ACHN (cell line): ENCODE measurements around the gene TEX2.
A peak's percentile ranks its signal among the peaks of the same experiment; 100 is the strongest.
"Not testable (repeated sequence)": the region's sequence is repeated elsewhere in the genome, so short reads cannot be mapped to it uniquely, and the experiment has no call there.

Source experiments
- DNase-seq: peaks from one replicate; pipeline ENCODE4 v3.0.0-alpha.2; 2015
- in situ Hi-C: cut with HindIII; loops from 2 replicates; pipeline ENCODE4 v1.10.0; 2017; ENCODE audit warnings: low sequenced_read_pairs, low pct_ligation_motif_present, low pct_unique_long_range_greater_than_20kb

Gene TEX2

DNA sequence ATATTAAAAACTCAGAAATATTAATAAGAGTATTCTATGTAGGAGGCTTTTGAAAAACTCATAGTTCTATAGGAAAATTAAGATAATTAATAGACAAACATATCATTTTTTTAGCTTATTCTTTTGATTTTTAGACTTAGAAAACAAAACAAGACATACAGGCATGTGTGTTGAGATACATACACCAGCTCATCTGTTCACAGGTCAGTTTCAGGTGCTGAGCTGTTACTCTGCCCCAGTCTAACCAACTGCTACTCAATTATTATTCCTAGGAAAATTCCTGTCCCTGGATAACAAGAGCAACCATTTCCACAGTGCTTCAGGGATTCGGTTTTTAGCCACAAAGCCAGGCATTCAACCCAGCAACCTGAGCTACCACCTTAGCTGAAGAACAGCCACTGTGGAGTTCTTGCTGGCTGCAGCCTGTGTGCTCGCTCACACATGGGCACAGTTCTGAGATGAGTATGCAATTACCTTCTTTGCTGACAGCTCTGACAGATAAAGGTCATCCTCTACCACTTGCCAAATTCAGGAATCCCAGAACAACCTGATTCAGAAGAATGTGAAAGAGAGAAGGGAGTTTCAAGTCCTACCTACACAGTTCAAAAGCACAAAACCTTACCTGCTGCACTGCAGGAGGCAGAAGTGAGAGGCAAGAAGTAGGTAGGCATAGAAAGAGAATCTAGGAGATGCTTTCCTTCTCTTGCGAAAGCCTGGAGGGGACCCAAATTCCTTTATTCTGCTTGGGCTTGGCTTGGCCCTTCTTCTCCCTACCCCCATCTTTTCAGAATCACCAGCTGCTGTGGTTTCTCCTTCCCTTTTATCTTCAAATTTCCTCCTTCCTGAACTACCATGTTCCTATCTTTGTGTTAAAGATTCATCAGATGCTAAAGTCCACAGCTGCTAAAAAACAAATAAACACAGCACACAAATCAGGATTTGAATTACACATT lies 62.7 kb downstream of the TEX2 start:
- no peak for DNase-seq
- in situ Hi-C loops: no loop called here

DNA sequence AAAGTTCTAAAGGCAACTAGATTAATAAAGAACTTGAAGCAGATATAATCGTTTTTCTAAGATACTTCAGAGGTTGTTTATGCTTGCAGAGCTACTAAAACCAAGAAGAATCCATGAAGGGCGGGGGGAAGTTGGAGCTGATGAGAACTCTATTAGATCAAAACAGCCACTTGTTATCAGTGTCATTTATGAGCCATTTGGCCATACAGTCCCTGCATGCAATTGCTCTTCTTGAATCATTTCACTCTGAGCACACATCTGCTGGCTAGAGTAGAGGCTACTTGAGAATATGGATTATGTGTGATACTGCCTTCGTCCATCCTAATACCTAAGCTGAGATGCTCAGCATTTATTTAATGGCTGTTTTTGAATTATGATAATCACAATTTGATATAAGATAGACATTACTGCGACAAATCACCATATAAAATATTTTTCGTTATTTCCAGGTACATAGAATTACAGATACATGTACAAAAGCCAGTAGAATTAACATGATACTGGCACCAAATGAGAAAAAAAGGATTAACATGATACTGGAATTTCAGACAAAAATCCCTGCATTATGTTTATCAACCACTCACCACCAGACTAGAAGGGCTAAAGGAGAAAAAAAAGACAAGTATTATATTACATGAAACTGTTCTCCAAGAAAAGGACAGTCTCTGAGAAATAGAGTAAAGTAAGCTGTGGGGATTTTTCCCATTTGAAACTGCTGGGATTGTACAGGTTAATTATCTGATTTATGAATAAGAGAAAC lies 64.5 kb downstream of the TEX2 start:
- DNase-seq: no peak
- in situ Hi-C loops: no loop called here

DNA sequence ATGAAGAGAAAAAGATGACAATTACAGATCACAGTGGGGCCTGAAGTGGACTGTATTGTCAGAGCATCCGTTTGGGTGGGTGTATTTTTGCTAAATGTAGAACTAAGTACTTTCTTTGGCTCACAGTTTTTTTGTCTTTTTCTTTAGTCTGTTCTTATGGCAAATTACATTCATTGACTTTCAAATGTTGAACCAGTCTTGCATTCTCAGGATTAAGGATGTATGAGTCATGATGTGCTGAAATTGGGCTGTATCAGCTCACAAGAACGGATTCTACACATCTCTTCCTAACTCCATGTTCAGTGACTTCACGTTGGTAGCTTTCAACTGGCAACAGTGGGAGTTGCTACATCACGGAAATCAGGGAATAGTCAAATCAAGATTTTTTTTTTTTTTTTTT lies 66.5 kb downstream of the TEX2 start:
- in situ Hi-C loops: no loop called here
- DNase-seq: no peak

DNA sequence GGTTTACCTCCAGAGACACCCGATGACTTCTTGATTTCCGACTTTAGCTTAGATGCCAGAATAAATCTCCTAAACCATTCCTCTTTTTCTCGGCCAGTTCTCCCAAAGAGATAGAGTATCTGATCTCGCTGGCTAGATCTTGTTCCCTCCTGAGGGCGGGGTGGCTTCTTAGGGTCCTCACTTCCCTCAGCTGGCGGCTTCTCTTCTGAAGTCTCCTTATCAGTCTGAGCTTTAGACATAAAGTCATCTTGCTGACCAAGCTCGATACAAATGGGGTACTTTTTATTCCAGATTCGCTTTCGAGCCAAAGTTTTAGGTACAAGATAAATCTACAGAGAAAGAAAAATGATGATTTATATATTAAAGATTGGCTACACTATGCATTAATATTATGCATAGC lies 69.5 kb downstream of the TEX2 start:
- in situ Hi-C loops: no loop called here
- DNase-seq: no peak

DNA sequence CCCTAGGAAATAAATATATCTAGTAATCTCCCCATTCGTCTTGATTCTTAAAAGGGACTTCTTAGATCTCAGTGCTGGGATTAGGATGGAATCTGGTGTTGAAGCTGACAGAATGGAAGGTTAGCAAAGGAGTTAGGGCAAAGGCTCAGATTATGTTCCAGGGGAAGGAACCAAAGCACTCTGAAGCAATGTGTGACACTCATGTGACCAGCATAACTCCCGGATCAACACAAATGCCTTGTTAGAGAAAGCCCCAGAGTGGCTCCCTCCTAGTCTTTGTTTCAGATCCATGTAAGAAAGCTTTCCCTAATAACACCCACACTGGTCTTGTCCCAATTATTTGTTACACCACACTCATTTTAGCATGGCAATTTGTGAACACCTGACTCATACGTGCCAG lies 70.5 kb downstream of the TEX2 start:
- no peak for DNase-seq
- in situ Hi-C loops: no loop called here

DNA sequence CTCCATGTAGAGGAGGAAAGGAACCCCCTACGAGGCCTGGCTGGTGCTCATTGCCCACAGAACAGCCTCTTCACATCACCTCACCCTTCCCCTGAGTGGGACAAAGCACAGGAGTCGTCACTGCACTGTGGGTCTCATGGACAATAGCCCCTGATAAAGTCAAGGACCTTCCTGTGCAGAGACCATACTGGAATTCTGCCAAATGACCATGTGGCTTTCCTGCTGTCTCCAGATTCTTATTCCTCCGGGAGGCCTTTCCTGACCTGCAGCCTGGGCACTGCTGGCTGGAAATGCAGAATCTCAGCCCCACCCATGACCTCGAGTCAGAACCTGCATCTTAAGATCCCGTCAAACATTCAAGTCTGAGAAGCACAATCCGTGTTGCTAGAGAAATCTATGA lies 72.6 kb downstream of the TEX2 start:
- in situ Hi-C loops: no loop called here
- no peak for DNase-seq

DNA sequence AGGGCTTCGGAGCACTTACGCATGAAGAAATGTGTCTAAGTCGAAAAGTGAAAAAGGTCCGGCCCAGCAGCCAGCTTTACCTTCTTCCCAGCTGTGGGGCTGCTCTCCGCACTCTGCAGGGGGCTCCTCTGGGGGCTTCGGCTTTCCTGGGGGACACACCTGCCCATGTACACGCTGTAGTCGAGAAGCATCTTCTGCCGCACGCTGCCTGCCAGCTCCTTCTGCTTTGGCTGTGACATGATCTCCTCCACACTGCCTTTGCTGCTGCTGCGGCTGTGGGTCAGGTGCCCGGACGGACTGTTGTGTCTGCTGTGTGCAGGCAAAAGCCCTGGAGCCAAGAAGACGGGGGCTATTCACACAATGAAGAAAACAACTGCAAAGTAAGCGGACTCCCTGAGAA lies 75.0 kb downstream of the TEX2 start:
- in situ Hi-C loops: no loop called here
- no peak for DNase-seq

DNA sequence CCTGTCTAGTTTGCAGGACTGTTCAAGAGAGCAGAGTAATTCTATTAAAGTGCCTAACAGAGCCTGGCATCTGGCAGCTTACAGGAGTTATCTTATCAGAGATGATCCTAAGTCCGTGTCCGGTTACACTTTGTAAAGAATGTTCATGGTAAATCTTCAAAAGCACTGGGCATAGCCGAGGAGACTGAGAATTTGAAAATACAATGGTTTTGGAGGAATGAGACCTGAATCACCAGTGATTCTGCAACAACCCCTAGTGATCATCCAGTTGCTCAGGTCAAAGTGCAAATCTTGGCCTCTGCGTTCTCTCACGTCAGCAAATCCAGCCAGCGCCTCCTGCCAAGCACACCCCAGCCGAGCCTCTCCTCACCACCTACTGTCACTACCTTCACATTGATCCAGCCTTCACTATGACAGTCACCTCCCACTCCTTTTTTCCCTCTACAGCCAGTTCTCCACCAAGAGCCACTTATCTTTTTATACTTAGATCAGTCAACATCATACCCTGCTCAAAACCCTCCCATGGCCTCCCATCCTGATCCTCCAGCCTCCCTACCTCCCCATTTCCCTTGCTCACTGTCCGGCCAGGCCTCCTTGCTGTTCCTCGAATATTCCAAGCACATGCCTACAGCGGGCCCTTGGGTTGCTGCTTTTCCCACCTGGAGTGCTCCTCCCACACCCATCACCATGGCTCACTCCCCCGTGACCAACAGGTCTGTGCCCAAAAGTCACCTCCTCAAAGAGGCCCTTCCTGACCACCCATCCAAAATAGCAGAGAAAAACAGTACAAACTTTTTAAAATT lies 75.8 kb downstream of the TEX2 start:
- in situ Hi-C loops: no loop called here

DNA sequence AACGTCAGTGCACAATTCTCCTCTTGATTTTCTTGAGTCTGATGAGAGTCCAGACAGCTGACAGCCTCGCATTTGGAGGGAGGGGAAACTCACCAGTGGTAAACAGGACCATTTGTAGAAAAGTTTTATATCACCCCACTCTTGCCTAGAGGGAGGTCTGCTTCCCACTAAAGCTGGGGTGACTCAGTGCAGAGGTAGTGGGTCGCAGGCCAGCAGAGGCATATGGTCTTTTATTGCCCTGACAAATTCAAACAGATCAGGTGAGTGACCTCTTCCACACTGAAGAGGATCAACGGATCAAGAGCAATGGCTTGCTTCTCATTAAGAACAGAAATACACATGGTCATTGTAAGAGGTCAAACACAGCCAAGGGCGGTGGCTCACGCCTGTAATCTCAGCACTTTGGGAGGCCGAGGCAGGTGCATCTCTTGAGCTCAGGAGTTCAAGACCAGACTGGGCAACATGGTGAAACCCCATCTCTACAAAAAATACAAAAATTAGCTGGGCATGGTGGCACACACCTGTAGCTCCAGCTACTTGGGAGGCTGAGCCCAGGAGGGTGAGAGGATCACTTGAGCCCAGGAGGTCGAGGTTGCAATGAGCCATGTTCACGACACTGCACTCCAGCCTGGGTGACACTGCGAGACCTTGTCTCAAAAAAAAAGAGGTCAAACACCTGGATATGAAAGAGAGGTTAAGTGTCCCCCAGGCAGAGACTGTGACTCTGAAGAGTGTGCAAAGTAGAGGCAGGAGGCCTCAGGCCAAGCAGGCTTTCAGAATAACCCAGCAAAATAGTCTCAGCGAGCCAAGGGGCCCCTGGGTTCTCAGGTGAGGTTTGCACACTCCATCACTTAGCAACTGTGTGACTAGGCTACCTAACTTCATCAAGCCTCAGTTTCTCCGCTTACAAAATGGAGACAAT lies 76.6 kb downstream of the TEX2 start:
- DNase-seq: no peak
- in situ Hi-C loops: no loop called here

More for the DNA sequence above, 75.8 kb downstream of the TEX2 start:
- no peak for DNase-seq

DNA sequence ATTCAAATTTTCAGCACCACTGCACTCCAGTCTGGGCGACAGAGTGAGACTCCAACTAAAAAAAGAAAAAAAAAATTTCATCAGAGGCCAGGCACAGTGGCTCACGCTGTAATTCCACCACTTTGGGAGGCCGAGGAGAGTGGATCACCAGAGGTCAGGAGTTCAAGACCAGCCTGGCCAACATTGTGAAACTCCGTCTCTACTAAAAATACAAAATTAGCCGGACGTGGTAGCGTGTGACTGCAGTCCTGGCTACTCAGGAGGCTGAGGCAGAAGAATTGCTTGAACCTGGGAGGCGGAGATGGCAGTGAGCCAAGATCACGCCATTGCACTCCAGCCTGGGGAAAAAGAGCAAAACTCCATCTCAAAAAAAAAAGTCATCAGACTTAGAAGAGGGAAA lies 77.5 kb downstream of the TEX2 start:
- in situ Hi-C loops, DNase-seq: not testable (repeated sequence)

DNA sequence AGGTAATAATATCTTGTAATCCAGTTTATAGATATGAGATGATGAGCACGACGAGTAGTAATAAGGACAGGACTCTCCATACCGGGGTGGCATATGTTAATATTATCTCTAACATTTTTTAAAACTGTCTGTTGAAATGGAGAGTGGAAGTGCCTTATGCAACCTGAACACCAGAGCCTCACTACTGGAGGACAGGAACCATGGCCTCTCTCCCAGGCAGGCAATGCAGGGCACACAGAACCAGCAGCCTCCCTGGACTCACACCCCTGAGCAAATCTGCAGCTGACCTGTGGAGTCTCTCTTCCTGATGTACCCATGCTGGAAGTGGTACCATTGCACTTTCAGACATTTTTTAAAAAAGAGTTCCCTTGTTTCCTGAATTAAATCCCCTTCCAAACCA lies 78.0 kb downstream of the TEX2 start:
- in situ Hi-C loops: no loop called here
- no peak for DNase-seq

DNA sequence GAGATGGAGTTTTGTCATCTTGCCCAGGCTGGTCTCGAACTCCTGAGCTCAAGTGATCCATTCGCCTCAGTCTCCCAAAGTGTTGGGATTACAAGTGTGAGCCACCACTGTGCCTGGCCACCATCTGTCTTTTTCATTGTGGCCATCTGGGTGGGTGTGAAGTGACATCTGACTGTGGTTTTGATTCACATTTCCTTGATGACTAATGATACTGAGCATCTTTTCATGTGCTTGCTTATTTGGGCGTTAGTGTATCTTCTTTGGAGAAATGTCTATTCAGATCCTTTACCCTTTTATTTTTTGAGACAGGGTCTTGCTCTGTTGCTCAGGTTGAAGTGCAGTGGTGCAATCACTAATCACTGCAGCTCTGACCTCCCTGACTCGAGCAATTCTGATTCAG lies 79.2 kb downstream of the TEX2 start:
- DNase-seq: peak; percentile 10
- in situ Hi-C loops: no loop called here

DNA sequence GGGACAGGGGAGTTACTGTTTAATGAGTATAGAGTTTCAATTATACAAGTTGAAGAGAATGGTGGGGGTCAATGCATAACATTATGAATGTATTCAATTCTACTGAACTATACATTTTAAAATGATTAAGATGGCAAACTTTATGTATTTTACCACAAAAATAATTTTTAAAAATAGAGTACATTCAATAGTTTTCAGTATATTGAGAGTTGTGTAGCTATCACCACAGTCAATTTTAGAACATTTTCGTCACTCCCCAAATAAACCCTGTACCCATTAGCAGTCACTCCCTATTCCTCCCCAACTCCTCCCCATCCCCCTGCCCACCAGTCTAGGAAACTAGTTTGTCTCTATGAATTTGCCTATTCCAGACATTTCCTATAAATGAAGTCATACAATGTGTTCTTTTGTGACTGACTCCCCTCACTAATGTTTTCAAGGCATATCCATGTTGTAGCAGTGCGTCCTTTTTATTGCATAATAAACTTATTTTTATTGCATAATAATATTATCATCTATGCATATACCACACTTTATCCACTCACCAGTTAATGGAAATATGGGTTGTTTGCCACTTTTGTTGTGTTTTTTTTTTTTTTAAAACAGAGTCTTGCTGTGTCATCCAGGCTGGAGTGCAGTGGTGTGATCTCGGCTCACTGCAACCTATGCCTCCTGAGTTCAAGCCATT lies 80.6 kb downstream of the TEX2 start:
- in situ Hi-C loops: no loop called here
- DNase-seq: no peak

DNA sequence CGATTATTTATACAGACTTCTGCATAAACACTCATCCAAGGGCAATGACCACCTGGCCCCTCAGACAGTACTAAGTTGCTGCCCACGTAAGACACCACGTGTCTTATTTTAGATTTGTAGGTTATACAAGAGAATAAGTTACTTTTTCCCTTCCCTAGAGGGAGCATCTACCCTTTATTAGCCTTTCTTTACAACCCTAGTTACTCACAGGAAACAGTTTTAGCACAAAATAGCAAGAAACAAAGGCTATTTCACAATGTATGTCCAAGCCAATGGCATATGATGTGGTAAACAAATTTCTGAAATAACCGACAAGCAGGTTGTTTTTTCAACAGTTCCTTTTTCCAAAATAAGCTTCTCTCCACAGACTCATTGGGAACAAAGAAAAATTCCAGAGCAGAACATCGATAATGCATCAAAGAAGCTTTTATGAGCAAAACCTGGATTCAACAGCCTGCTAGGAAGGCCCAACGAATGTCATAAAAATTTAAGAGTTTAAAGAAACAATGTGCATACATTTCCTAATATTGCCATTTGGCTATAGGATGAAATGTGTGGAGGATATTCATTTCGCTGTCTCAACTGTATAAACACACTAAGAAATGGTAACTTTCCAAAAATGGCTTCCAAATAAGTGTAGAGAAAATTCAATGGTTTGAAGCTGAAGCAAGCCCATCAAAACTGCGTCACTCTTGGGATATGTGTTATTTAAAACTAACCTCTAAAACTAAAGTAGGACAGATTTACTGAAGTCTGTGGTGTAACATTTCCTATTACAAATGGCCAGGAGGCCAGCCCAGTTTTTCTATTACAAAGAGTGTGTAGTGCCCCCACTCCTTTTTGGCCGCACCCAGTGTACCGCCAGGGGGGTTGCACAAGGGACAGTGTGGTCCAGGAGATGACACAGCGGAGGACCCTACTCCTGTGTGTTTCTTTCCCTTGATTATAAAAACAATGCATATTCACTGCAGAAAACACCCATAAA lies 82.7 kb downstream of the TEX2 start:
- DNase-seq: no peak
- in situ Hi-C loops: no loop called here

DNA sequence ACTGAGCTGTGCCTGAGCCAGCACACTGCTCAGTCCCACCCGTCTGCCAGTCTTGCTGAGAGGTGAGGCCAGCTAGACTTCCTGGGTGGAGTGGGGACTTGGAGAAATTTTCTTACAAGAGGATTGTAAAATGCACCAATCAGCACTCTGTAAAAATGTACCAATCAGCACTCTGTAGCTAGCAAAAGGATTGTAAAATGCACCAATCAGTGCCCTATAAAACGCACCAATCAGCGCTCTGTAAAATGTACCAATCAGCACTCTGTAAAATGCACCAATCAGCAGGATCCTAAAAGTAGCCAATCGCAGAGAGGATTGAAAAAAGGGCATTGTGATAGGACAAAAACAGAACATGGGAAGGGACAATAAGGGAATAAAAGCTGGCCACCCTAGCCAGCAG lies 84.0 kb downstream of the TEX2 start:
- DNase-seq, in situ Hi-C loops: not testable (repeated sequence)

DNA sequence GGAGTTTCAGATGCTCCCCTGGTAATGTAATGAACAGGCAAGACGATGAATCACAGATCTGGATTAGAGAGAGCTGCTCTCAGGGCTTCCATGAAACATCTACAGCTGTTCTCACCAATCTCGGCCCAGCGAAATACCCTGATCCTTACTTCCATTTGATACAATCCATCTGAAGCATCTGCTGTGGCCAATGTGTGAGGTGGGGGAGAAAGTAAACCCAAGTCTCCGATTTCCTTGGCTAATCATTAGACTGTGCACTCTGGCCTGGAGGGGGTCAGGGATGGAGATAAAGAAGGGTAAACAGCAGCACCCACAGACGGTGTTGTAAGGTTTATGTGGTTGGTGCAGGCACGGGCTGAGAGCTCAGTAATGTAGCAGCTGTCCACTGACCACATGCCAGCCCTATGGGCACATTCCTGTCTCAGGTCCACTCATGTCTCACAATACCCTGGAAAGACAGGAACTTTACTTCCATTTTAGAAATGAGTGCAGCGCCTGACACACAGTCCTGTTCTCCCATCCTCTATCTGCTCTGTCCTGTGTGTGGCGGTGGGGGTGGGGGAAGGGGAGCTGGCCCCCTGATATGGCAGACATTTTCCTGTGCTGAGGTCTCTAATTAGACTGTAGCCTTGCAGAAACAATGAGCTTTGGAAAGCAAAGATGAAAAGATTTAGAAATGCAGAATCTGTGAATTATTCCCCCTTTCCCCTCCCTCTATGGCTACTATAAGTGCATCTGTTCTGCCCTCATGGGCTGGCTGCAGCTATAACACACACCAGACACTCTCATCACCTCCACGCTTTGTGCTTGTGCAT lies 84.8 kb downstream of the TEX2 start:
- no peak for DNase-seq

More for the DNA sequence above, 84.8 kb downstream of the TEX2 start:
- in situ Hi-C loops: no loop called here
